Measurements from ENCODE around the gene AP3S1.

AP3S1 gene

GRCh38 chr5:115934388-115934974 is 92.7 kb downstream of the AP3S1 start (continued):
- TF ChIP-seq FEZF1 (tag by site-specific recombination; IDR thresholded peaks at IDR 0.05), result no peak
- TF ChIP-seq ZNF639 (tag by site-specific recombination; IDR thresholded peaks at IDR 0.05), result no peak
- TF ChIP-seq ZNF629 (tag by site-specific recombination; IDR thresholded peaks at IDR 0.05), result no peak

GRCh38 chr5:115936031-115936430 is 94.3 kb downstream of the AP3S1 start:
- no peak for TF ChIP-seq ZNF18 (tag by site-specific recombination; IDR thresholded peaks at IDR 0.05)
- no peak for TF ChIP-seq ZNF221 (tag by site-specific recombination; IDR thresholded peaks at IDR 0.05; ENCODE audit: borderline replicate concordance)
- no peak for TF ChIP-seq PRDM10 (tag by site-specific recombination; IDR thresholded peaks at IDR 0.05)
- CTCF ChIA-PET, result no interaction called here
- POLR2A ChIA-PET, result no interaction called here

GRCh38 chr5:115939059-115939458 is 97.3 kb downstream of the AP3S1 start:
- no peak overlapping the region for H3K27ac ChIP-seq (ENCODE audit: extremely low read depth, low read depth, low read length)
- no peaks in the 10 kb centered on the region for H3K36me3 ChIP-seq (ENCODE audit: control insufficient read depth in 2 of 2, insufficient read depth in 1 of 2, low read length in 2 of 2)
- no peaks in the 10 kb centered on the region for H3K4me1 ChIP-seq (ENCODE audit: control insufficient read depth, insufficient read depth, low read length)
- ChIA-PET POLR2A (no interaction called here), CTCF (no interaction called here)
- H3K9me3 ChIP-seq (ENCODE audit: control insufficient read depth, insufficient read depth, low read depth, low read length), result no peaks in the 10 kb centered on the region
- H3K4me3 ChIP-seq (ENCODE audit: low read depth, low read length), result no peak overlapping the region
- TF ChIP-seq CTCF (tag by site-specific recombination; IDR thresholded peaks at IDR 0.05) (no peak), SCRT1 (tag by site-specific recombination; IDR thresholded peaks at IDR 0.05; ENCODE audit: borderline replicate concordance) (no peak), ZNF18 (tag by site-specific recombination; IDR thresholded peaks at IDR 0.05) (no peak), ZNF529 (tag by site-specific recombination; IDR thresholded peaks at IDR 0.05; ENCODE audit: insufficient replicate concordance) (no peak), KLF7 (tag by site-specific recombination; IDR thresholded peaks at IDR 0.05; ENCODE audit: borderline replicate concordance) (no peak), ZNF140 (tag by site-specific recombination; IDR thresholded peaks at IDR 0.05) (no peak), SP2 (tag by site-specific recombination; IDR thresholded peaks at IDR 0.05) (no peak), ZNF112 (tag by site-specific recombination; IDR thresholded peaks at IDR 0.05) (no peak), ZNF24 (tag by site-specific recombination; IDR thresholded peaks at IDR 0.05) (no peak), ZNF16 (tag by site-specific recombination; IDR thresholded peaks at IDR 0.05; ENCODE audit: low read depth) (no peak), ZNF639 (tag by site-specific recombination; IDR thresholded peaks at IDR 0.05) (no peak), ZNF701 (tag by site-specific recombination; IDR thresholded peaks at IDR 0.05) (no peak), ZNF362 (tag by site-specific recombination; IDR thresholded peaks at IDR 0.05) (no peak)

More at GRCh38 chr5:115936031-115936430, 94.3 kb downstream of the AP3S1 start:
- Histone ChIP-seq H3K36me3 (ENCODE audit: control insufficient read depth in 2 of 2, insufficient read depth in 1 of 2, low read length in 2 of 2) (no peaks in the 10 kb centered on the region), H3K4me1 (ENCODE audit: control insufficient read depth, insufficient read depth, low read length) (no peaks in the 10 kb centered on the region), H3K9me3 (ENCODE audit: control insufficient read depth, insufficient read depth, low read depth, low read length) (no peaks in the 10 kb centered on the region), H3K4me3 (ENCODE audit: low read depth, low read length) (no peak overlapping the region), H3K27ac (ENCODE audit: extremely low read depth, low read depth, low read length) (no peak overlapping the region)

Data from HEK293 (cell line).